H1 (cell line): ENCODE data around the gene ARRDC2. TPM values are rescaled to one million over a fixed set of nuclear protein-coding genes. Genes with fewer than 3 reads are reported as not detected.

Experiments
- CTCF ChIA-PET: fragments of 300-600 bp; sonication (Branson Sonifier 250); formaldehyde crosslinking; loops from one replicate; lab custom pipeline; 2021; ENCODE audit not compliant: partially characterized antibody; lab: Charles Lee
- POLR2A ChIA-PET: fragments of 300-600 bp; sonication (Branson Sonifier 250); formaldehyde crosslinking; loops from one replicate; lab custom pipeline; 2021; ENCODE audit warnings: inconsistent platforms; ENCODE audit not compliant: partially characterized antibody; lab: Charles Lee
- DNase-seq, 2 experiments: peaks; one replicate each; pipeline versions ENCODE4 v3.0.0 to v3.0.0-alpha.2; 2010 to 2022; ENCODE audit warnings: low spot score in 2 of 2, low read depth in 1 of 2, mixed read lengths in 1 of 2
- FAIRE-seq: peaks from 2 replicates; lab custom pipeline; 2011; peaks lifted over from hg19 to GRCh38; lab: Jason Lieb, UNC
- H2AFZ ChIP-seq: 2 replicates; pipeline ENCODE4 v1.8.1; 2012; ENCODE audit warnings: low read length, inconsistent platforms
- H2AK5ac ChIP-seq: 2 replicates; pipeline ENCODE4 v1.6.1; 2013; ENCODE audit warnings: low read depth, low read length
- H2BK120ac ChIP-seq: replicated peaks from 2 replicates; pipeline ENCODE3; 2013; ENCODE audit warnings: low read depth, low read length, inconsistent platforms
- H2BK12ac ChIP-seq: 2 replicates; pipeline ENCODE4 v1.6.1; 2013; ENCODE audit warnings: low read depth, low read length
- H2BK15ac ChIP-seq: 2 replicates; pipeline ENCODE4 v1.6.1; 2013; ENCODE audit warnings: low read length
- H2BK20ac ChIP-seq: 2 replicates; pipeline ENCODE4 v1.6.1; 2013; ENCODE audit warnings: low read length
- H2BK5ac ChIP-seq: 2 replicates; pipeline ENCODE4 v1.6.1; 2013; ENCODE audit warnings: low read depth, low read length
- H3K14ac ChIP-seq: 2 replicates; pipeline ENCODE4 v1.6.1; 2013; ENCODE audit warnings: inconsistent platforms; ENCODE audit not compliant: insufficient read length
- H3K18ac ChIP-seq: 2 replicates; pipeline ENCODE4 v1.6.1; 2013; ENCODE audit warnings: low read length; ENCODE audit errors: extremely low read depth
- H3K23ac ChIP-seq: 2 replicates; pipeline ENCODE4 v1.6.1; 2013; ENCODE audit warnings: inconsistent platforms; ENCODE audit not compliant: insufficient read length
- H3K23me2 ChIP-seq: 2 replicates; pipeline ENCODE4 v1.6.1; 2013; ENCODE audit warnings: low read depth, low read length
- H3K27ac ChIP-seq: 2 replicates; pipeline ENCODE4 v1.6.1; 2011; ENCODE audit warnings: low read depth, low read length, inconsistent platforms
- H3K27me3 ChIP-seq, 4 experiments: replicated peaks in 1 of 4; 1 replicate in 1 of 4; 2 replicates in 3 of 4; pipeline versions ENCODE4 v1.6.1 to v1.8.1; 2011 to 2013; ENCODE audit warnings: low read length in 3 of 4, mild to moderate bottlenecking in 3 of 4, inconsistent platforms in 2 of 4, mixed read lengths in 2 of 4, moderate library complexity in 1 of 4; ENCODE audit not compliant: control insufficient read depth in 3 of 4, insufficient read depth in 3 of 4; ENCODE audit errors: extremely low read depth in 1 of 4
- H3K36me3 ChIP-seq, 4 experiments: 2 replicates each; pipeline versions ENCODE4 v1.6.1 to v1.8.1; 2011 to 2013; ENCODE audit warnings: mild to moderate bottlenecking in 4 of 4, low read length in 3 of 4, moderate library complexity in 2 of 4, control low read depth in 1 of 4, inconsistent platforms in 1 of 4; ENCODE audit not compliant: insufficient read depth in 4 of 4, control insufficient read depth in 2 of 4
- H3K4ac ChIP-seq: replicated peaks from 2 replicates; pipeline ENCODE3; 2013; ENCODE audit warnings: low read length, low read depth, mixed read lengths, inconsistent platforms; ENCODE audit not compliant: insufficient read length
- H3K4me1 ChIP-seq, 4 experiments: replicated peaks in 1 of 4; 1 replicate in 1 of 4; 2 replicates in 3 of 4; pipeline versions ENCODE4 v1.6.1 to v1.8.1; 2011 to 2013; ENCODE audit warnings: low read length in 3 of 4, inconsistent platforms in 2 of 4, mixed read lengths in 1 of 4; ENCODE audit not compliant: insufficient read depth in 4 of 4, control insufficient read depth in 3 of 4
- H3K4me2 ChIP-seq, 2 experiments: 2 replicates each; pipeline versions ENCODE4 v1.6.1 to v1.8.1; 2011 to 2013; ENCODE audit warnings: low read depth in 2 of 2, low read length in 2 of 2, control low read depth in 1 of 2, inconsistent platforms in 1 of 2, mild to moderate bottlenecking in 1 of 2; ENCODE audit not compliant: insufficient read depth in 1 of 2
- H3K4me3 ChIP-seq, 4 experiments: fragments of 200-600, 300-600 bp in 1 of 4; sonication (generic), shearing (Covaris generic), sonication (Bioruptor Twin) in 1 of 4; 2 replicates each; pipeline versions ENCODE4 v1.5.1 to v1.8.1; 2011 to 2016; ENCODE audit warnings: low read length in 4 of 4, low read depth in 3 of 4, control low read depth in 2 of 4, inconsistent platforms in 2 of 4, mild to moderate bottlenecking in 2 of 4, mixed read lengths in 1 of 4, moderate library complexity in 1 of 4; ENCODE audit not compliant: insufficient read depth in 2 of 4; ENCODE audit errors: extremely low read depth in 1 of 4
- H3K56ac ChIP-seq: replicated peaks from 2 replicates; pipeline ENCODE3; 2013; ENCODE audit warnings: low read depth, mild to moderate bottlenecking, mixed read lengths, low read length, inconsistent platforms; ENCODE audit not compliant: insufficient read length
- H3K79me1 ChIP-seq: 2 replicates; pipeline ENCODE4 v1.6.1; 2013; ENCODE audit warnings: low read depth, low read length, control low read depth
- H3K79me2 ChIP-seq, 2 experiments: 2 replicates each; pipeline versions ENCODE4 v1.6.1 to v1.8.1; 2012 to 2013; ENCODE audit warnings: low read length in 2 of 2, mild to moderate bottlenecking in 2 of 2, inconsistent platforms in 1 of 2; ENCODE audit not compliant: insufficient read depth in 2 of 2, control insufficient read depth in 1 of 2
- H3K9ac ChIP-seq, 4 experiments: replicated peaks in 1 of 4; 1 replicate in 1 of 4; 2 replicates in 3 of 4; pipeline versions ENCODE4 v1.6.1 to v1.8.1; 2011 to 2013; ENCODE audit warnings: low read depth in 3 of 4, low read length in 3 of 4, control low read depth in 2 of 4, mild to moderate bottlenecking in 2 of 4, moderate library complexity in 2 of 4, inconsistent platforms in 1 of 4; ENCODE audit errors: extremely low read depth in 1 of 4
- H3K9me3 ChIP-seq, 2 experiments: 2 replicates each; pipeline versions ENCODE4 v1.6.1 to v1.8.1; 2012 to 2013; ENCODE audit warnings: mild to moderate bottlenecking in 2 of 2, moderate library complexity in 2 of 2, control low read depth in 1 of 2, inconsistent platforms in 1 of 2, low read depth in 1 of 2, low read length in 1 of 2, mixed read lengths in 1 of 2; ENCODE audit not compliant: insufficient read depth in 2 of 2
- H4K20me1 ChIP-seq, 2 experiments: replicated peaks in 1 of 2; 2 replicates each; pipeline versions ENCODE3 to v1.8.1; 2011 to 2013; ENCODE audit warnings: inconsistent platforms in 2 of 2, low read length in 2 of 2, mild to moderate bottlenecking in 1 of 2; ENCODE audit not compliant: insufficient read depth in 2 of 2, control insufficient read depth in 1 of 2
- H4K5ac ChIP-seq: 2 replicates; pipeline ENCODE4 v1.6.1; 2013; ENCODE audit warnings: low read length, low read depth, mixed read lengths, inconsistent platforms; ENCODE audit not compliant: insufficient read length
- H4K8ac ChIP-seq: 2 replicates; pipeline ENCODE4 v1.8.0; 2013; ENCODE audit warnings: mild to moderate bottlenecking, moderate library complexity, low read length, inconsistent platforms; ENCODE audit not compliant: insufficient read depth; ENCODE audit errors: extremely low read depth
- H4K91ac ChIP-seq: replicated peaks from 2 replicates; pipeline ENCODE3; 2013; ENCODE audit warnings: low read length, mixed read lengths, inconsistent platforms; ENCODE audit not compliant: insufficient read length
- RBBP5 ChIP-seq: IDR thresholded peaks from 2 replicates; pipeline ENCODE4 v1.7.1; 2012; ENCODE audit warnings: low read depth, mild to moderate bottlenecking, inconsistent platforms, low read length, moderate library complexity, borderline replicate concordance
- WGBS, 2 experiments: shearing (Covaris generic) in 1 of 2; methylation state at CpG; one replicate each; pipeline versions ENCODE4 v1.1.6 to v1.1.7; 2013 to 2015; ENCODE audit warnings: low lambda C conversion rate in 2 of 2, mixed read lengths in 2 of 2, inconsistent platforms in 1 of 2, low coverage in 1 of 2, missing lambda C conversion rate in 1 of 2; ENCODE audit not compliant: insufficient replicate concordance in 2 of 2, insufficient coverage in 1 of 2, insufficient read length in 1 of 2; ENCODE audit errors: extremely low coverage in 1 of 2, missing lambda C conversion rate in 1 of 2; 5-methylcytosine and 5-hydroxymethylcytosine counted together
- polyA plus RNA-seq, 7 experiments: library from polyadenylated mRNA; depleted of rRNA in 3 of 7; stranded (reverse) in 5 of 7; unstranded in 2 of 7; fragments of >200 nt in 5 of 7; fragments of 200-250 nt in 2 of 7; gene quantifications; 1 replicate in 5 of 7; 2 replicates in 1 of 7; 4 replicates in 1 of 7; pipeline versions ENCODE4 v1.2.1 to v1.2.3, GENCODE V29; 2011 to 2013; ENCODE audit warnings: missing spikeins in 2 of 7, mixed read lengths in 2 of 7
- total RNA-seq: library from RNA; stranded (reverse); fragmentation: NEBNext Ultra II Directional; extraction: Animal tissue kit (Norgen Biotek cat#: 25700); gene quantifications from 2 replicates; pipeline ENCODE4 v1.2.1, GENCODE V29; 2021

The ARRDC2 gene
- total and polyA plus RNA-seq, 2 of the 8 experiments (the other 6 are each of a cell fraction or from before 2014, with no cell fraction given), result 5.4 to 6.9 TPM

GRCh38 chr19:18059902-18060301 lies 51.9 kb downstream of the ARRDC2 start:
- no peak overlapping the region for H3K4me3 ChIP-seq
- H3K27me3 ChIP-seq, result no peaks in the 10 kb centered on the region
- H3K4me1 ChIP-seq, result 0 out of 7 replicates have a peak, but pooled peaks cover 0 to under 1% (median 0%) of the 10 kb centered on the region in 4 experiments
- no peak overlapping the region for H2BK15ac ChIP-seq
- no peak overlapping the region for H4K8ac ChIP-seq
- H2BK5ac ChIP-seq, result no peak overlapping the region
- no peak overlapping the region for H3K14ac ChIP-seq
- H4K20me1 ChIP-seq, result no peaks in the 10 kb centered on the region
- H2AFZ ChIP-seq, result no peak overlapping the region
- no peak overlapping the region for H2BK12ac ChIP-seq
- H3K23ac ChIP-seq, result no peak overlapping the region
- H3K4me2 ChIP-seq, result no peak overlapping the region
- no peak overlapping the region for H4K5ac ChIP-seq
- H3K9me3 ChIP-seq, result no peaks in the 10 kb centered on the region
- no peaks in the 10 kb centered on the region for H3K36me3 ChIP-seq
- no peak overlapping the region for H3K4ac ChIP-seq
- no peak overlapping the region for H2BK20ac ChIP-seq
- TF ChIP-seq RBBP5, result no peak
- no peak overlapping the region for H4K91ac ChIP-seq
- H3K79me2 ChIP-seq, result no peaks in the 10 kb centered on the region
- H3K23me2 ChIP-seq, result peaks cover 2% of the 10 kb centered on the region; the same call in 1 of the 2 replicates
- no peak for DNase-seq
- H3K18ac ChIP-seq, result no peak overlapping the region
- H3K9ac ChIP-seq, result no peak overlapping the region
- FAIRE-seq, result no peak
- no peak overlapping the region for H2BK120ac ChIP-seq
- no peak overlapping the region for H2AK5ac ChIP-seq
- ChIA-PET POLR2A (interaction anchor here (1.5 kb wide), 1 partner anchor 117 kb away, joined by 3 read pairs; no protein-coding TSS in a partner anchor), CTCF (interaction anchor here (0.6 to 3.6 kb wide), 16 partner anchors 11 to 807 kb away, joined by 3 to 34 read pairs (median 5); partner anchors contain the start of gene ARRDC2)
- H3K56ac ChIP-seq, result no peak overlapping the region
- no peak overlapping the region for H3K27ac ChIP-seq
- WGBS, 2 experiments, result 79% methylated on average over 5 of the region's 5 CpGs; no CpG with 5 or more reads in 1 of the 2 experiments
- H3K79me1 ChIP-seq, result no peaks in the 10 kb centered on the region
